GM12892 (cell line): ENCODE results near the gene SLC12A4.

ENCODE experiments used
- DNase-seq: peaks from one replicate; pipeline ENCODE4 v3.0.0; 2011; ENCODE audit not compliant: insufficient read length
- FAIRE-seq: peaks from 2 replicates; lab custom pipeline; 2011; peaks lifted over from hg19 to GRCh38; lab: Jason Lieb, UNC
- POLR2A ChIP-seq: IDR thresholded peaks from 2 replicates; pipeline ENCODE4 v1.6.1; 2011; ENCODE audit warnings: low read depth, low read length, control low read depth
- POLR2AphosphoS5 ChIP-seq: IDR thresholded peaks from 2 replicates; pipeline ENCODE4 v1.6.1; 2011; ENCODE audit warnings: low read depth, low read length, control low read depth
- TAF1 ChIP-seq: IDR thresholded peaks from 2 replicates; pipeline ENCODE4 v1.6.1; 2011; ENCODE audit warnings: low read depth, mild to moderate bottlenecking, control low read depth, low read length, borderline replicate concordance

Gene SLC12A4

GRCh38 chr16:67953641-67954375 lies 14.6 kb downstream of the SLC12A4 start:
- TF ChIP-seq TAF1 (no peak), POLR2AphosphoS5 (no peak)
- no peak for FAIRE-seq
- DNase-seq, result no peak

- TF ChIP-seq POLR2AphosphoS5 (no peak), TAF1 (no peak), POLR2A (no peak)
- DNase-seq (no peak), FAIRE-seq (no peak)
Observed at GRCh38 chr16:67951485-67951884, 17.0 kb downstream of the SLC12A4 start.

DNA sequence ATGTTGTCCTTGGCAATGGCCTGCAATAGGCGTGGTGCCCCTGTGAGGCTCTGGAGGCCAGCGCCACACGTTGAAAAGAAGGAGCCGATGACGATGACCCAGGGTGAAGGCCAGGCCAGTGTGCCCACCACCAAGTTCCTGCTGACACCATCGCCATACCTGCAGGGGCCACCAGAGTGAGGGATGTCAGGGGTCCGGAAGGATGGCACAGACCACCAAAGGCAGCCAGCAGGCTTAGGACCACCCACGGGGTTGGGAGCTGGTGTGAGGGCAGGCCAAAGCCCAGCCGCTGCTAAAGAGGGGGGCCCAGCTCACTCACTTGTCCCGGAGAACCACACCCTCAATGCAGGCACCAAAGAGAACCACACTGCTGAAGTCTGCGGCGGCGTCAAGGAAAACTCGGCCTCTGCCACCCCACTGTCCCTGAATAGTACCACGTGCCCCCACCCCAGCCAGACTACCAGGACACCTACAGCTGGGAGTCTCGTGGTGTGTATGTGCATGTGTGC lies 18.0 kb downstream of the SLC12A4 start:
- FAIRE-seq (no peak), DNase-seq (no peak)

GRCh38 chr16:67949645-67950044 lies 18.8 kb downstream of the SLC12A4 start:
- no peak for DNase-seq
- TF ChIP-seq POLR2AphosphoS5 (no peak), TAF1 (no peak), POLR2A (no peak)
- no peak for FAIRE-seq

More for the DNA sequence above, 18.0 kb downstream of the SLC12A4 start:
- TF ChIP-seq TAF1, result no peak
- no peak for TF ChIP-seq POLR2AphosphoS5
- no peak for TF ChIP-seq POLR2A

- TF ChIP-seq POLR2A (no peak), POLR2AphosphoS5 (no peak), TAF1 (no peak)
- DNase-seq (no peak), FAIRE-seq (no peak)
Observed at GRCh38 chr16:67948015-67948414, 20.4 kb downstream of the SLC12A4 start.

GRCh38 chr16:67946966-67947558 lies 21.4 kb downstream of the SLC12A4 start:
- DNase-seq (no peak), FAIRE-seq (no peak)
- TF ChIP-seq POLR2A (no peak), TAF1 (no peak), POLR2AphosphoS5 (no peak)

DNA sequence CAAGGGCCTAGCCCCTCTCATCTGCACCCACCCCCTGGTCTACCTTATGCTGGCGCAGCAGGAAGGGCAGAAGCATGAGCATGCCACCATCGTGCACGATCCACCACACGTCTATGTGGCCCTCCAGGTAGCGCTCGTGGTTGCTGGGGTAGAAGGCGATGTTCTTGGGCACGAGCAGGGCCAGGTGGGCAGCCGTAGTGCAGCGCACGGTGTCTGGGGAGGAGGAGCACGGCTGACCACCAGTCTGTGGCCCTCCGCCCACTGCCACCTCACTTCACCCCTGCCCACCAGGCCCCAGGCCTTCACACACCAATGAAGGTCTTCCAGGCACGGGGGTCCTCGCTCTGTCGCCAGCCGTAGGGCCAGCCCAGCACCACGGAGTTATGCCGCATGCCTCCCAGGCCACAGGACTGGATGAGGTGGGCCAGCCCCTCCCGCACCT lies 22.3 kb downstream of the SLC12A4 start:
- DNase-seq (no peak), FAIRE-seq (no peak)
- TF ChIP-seq POLR2A (no peak), TAF1 (no peak), POLR2AphosphoS5 (no peak)

- TF ChIP-seq POLR2AphosphoS5 (no peak), POLR2A (no peak), TAF1 (no peak)
- FAIRE-seq, result no peak
Observed at GRCh38 chr16:67945392-67945933, 23.0 kb downstream of the SLC12A4 start.

GRCh38 chr16:67944690-67945391 lies 23.6 kb downstream of the SLC12A4 start:
- FAIRE-seq, result no peak
- TF ChIP-seq POLR2AphosphoS5 (no peak), POLR2A (no peak), TAF1 (no peak)

More at GRCh38 chr16:67945392-67945933, 23.0 kb downstream of the SLC12A4 start:
- no peak for DNase-seq

GRCh38 chr16:67943619-67944504 lies 24.6 kb downstream of the SLC12A4 start, which contains the start of gene LCAT:
TSS of gene LCAT (minus strand) at chr16:67944120. CDS start at chr16:67944101, 19 bp downstream.
- TF ChIP-seq POLR2AphosphoS5 (no peak), POLR2A (no peak), TAF1 (no peak)
- FAIRE-seq (no peak), DNase-seq (no peak)

More at GRCh38 chr16:67944690-67945391, 23.6 kb downstream of the SLC12A4 start:
- no peak for DNase-seq

DNA sequence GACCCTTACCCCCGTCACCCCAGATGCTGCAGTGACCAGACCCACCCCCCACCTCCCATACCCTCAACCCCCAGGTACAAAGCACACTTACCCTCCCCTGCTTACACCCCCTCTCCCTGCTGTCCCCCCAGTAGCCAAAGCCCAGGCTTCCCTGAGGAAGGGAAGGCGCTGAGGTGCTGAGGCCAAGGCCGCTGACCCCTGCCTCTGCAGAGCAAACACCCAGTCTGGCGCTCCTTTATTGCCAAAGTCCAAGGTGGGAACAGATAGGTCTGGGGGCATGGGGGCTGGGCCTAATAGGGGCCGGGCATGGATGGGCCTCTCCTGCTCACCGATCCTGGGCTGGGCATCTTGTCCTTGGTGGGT lies 25.2 kb downstream of the SLC12A4 start:
- no peak for FAIRE-seq
- no peak for DNase-seq
- TF ChIP-seq TAF1, result no peak
- no peak for TF ChIP-seq POLR2AphosphoS5
- no peak for TF ChIP-seq POLR2A
